H1 (cell line): ENCODE measurements around the gene RFX3. TPM values are rescaled to one million over a fixed set of nuclear protein-coding genes. Genes with fewer than 3 reads are reported as not detected.

Experiments used
- BACH1 ChIP-seq: IDR thresholded peaks from 2 replicates; pipeline ENCODE4 v1.6.1; 2012; ENCODE audit warnings: low read length, improper control_type of control experiment
- HDAC6 ChIP-seq: IDR thresholded peaks from one replicate; pipeline ENCODE4 v1.7.1; 2012; ENCODE audit warnings: low read depth, mild to moderate bottlenecking, inconsistent platforms, low read length, moderate library complexity
- KDM1A ChIP-seq: fragments of 200-600, 300-600 bp; sonication (generic); IDR thresholded peaks from 2 replicates; pipeline ENCODE4 v1.7.1; 2016; ENCODE audit warnings: mild to moderate bottlenecking, low read length, borderline replicate concordance
- TAF7 ChIP-seq: optimal IDR thresholded peaks from 2 replicates; pipeline ENCODE3; 2011; ENCODE audit warnings: low read depth, mild to moderate bottlenecking, inconsistent platforms, low read length, moderate library complexity, borderline replicate concordance
- polyA plus RNA-seq, 7 experiments: library from polyadenylated mRNA; depleted of rRNA in 3 of 7; stranded (reverse) in 5 of 7; unstranded in 2 of 7; fragments of >200 nt in 5 of 7; fragments of 200-250 nt in 2 of 7; gene quantifications; 1 replicate in 5 of 7; 2 replicates in 1 of 7; 4 replicates in 1 of 7; pipeline versions ENCODE4 v1.2.1 to v1.2.3, GENCODE V29; 2011 to 2013; ENCODE audit warnings: missing spikeins in 2 of 7, mixed read lengths in 2 of 7
- total RNA-seq: library from RNA; stranded (reverse); fragmentation: NEBNext Ultra II Directional; extraction: Animal tissue kit (Norgen Biotek cat#: 25700); gene quantifications from 2 replicates; pipeline ENCODE4 v1.2.1, GENCODE V29; 2021

RFX3 gene
- total and polyA plus RNA-seq, 2 of the 8 experiments (the other 6 are each of a cell fraction or from before 2014, with no cell fraction given) = 4.9 to 22.6 TPM

DNA sequence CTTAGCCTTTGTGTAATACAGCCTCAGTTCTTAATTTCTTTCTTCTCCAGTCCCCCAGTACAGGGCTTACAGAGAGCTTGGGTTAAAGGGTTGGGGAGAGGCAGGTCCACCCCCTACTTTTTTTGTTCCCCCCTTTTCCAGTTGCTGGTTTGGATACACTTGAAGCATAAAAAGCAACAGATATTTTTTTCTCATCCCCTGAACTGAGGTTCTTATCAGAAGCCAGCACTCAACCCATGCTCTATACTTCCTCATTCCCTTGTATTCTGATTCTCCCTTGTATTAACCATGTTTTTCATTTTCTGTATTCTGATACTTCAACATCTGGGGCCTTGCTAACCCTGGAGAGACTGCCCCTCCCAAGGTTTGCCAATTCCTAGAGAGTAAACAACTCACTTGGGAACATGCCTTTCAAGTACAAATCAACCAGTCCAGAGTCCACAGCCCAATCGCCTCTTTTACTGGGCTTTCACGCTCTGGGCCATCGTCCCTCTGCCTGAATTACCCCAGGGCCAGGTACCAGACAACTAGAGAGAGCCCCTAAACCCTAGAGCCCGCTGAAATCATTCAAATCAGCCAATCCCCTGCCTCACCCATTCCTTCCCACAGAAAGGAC, 348.5 kb downstream of the RFX3 start (continued):
- TF ChIP-seq TAF7 (no peak), KDM1A (no peak), HDAC6 (no peak), BACH1 (no peak)
